Muscle of back (tissue), 13 donors: Measurements from ENCODE around the gene FOXM1. TPM values are rescaled to one million over a fixed set of nuclear protein-coding genes. Genes with fewer than 3 reads are reported as not detected.

ENCODE experiments used
- DNase-seq, 3 donors: peaks; one replicate each; pipeline versions ENCODE4 v3.0.0 to v3.0.0-alpha.2; 2013
- long read RNA-seq, 9 donors: transcript quantifications; one replicate each; lab custom pipeline, GENCODE V29; 2026
- polyA plus RNA-seq, 10 donors: library from polyadenylated mRNA; unstranded; fragments of 120-200 nt; gene quantifications; one replicate each; pipeline ENCODE4 v1.2.1, GENCODE V29; 2013; ENCODE audit not compliant: insufficient read length in 10 of 10

Gene FOXM1, protein sequence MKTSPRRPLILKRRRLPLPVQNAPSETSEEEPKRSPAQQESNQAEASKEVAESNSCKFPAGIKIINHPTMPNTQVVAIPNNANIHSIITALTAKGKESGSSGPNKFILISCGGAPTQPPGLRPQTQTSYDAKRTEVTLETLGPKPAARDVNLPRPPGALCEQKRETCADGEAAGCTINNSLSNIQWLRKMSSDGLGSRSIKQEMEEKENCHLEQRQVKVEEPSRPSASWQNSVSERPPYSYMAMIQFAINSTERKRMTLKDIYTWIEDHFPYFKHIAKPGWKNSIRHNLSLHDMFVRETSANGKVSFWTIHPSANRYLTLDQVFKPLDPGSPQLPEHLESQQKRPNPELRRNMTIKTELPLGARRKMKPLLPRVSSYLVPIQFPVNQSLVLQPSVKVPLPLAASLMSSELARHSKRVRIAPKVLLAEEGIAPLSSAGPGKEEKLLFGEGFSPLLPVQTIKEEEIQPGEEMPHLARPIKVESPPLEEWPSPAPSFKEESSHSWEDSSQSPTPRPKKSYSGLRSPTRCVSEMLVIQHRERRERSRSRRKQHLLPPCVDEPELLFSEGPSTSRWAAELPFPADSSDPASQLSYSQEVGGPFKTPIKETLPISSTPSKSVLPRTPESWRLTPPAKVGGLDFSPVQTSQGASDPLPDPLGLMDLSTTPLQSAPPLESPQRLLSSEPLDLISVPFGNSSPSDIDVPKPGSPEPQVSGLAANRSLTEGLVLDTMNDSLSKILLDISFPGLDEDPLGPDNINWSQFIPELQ
- polyA plus RNA-seq, result 10 to 100 TPM; 15.0 to 26.1 (median 19.5) TPM
- long read RNA-seq, donor 1, partial matches to known transcripts, result 0 of 3 reads
- long read RNA-seq, donor 1, other reads (novel, unspliced or antisense), result 0 of 3 reads
- long read RNA-seq, donor 2, partial matches to known transcripts, result 0 of 1 reads
- long read RNA-seq, donor 2, other reads (novel, unspliced or antisense), result 0 of 1 reads
- long read RNA-seq, donor 3, result 0 reads
- long read RNA-seq, donor 4, result 0 reads
- long read RNA-seq, donor 5, partial matches to known transcripts, result 6 of 8 reads
- long read RNA-seq, donor 5, other reads (novel, unspliced or antisense), result 0 of 8 reads
- long read RNA-seq, donor 6, partial matches to known transcripts, result 0 of 4 reads
- long read RNA-seq, donor 6, other reads (novel, unspliced or antisense), result 0 of 4 reads
- long read RNA-seq, donor 7, partial matches to known transcripts, result 0 of 11 reads
- long read RNA-seq, donor 7, other reads (novel, unspliced or antisense), result 11 of 11 reads
- long read RNA-seq, donor 8, partial matches to known transcripts, result 0 of 1 reads
- long read RNA-seq, donor 8, other reads (novel, unspliced or antisense), result 0 of 1 reads
- long read RNA-seq, donor 9, partial matches to known transcripts, result 0 of 1 reads
- long read RNA-seq, donor 9, other reads (novel, unspliced or antisense), result 0 of 1 reads

DNA sequence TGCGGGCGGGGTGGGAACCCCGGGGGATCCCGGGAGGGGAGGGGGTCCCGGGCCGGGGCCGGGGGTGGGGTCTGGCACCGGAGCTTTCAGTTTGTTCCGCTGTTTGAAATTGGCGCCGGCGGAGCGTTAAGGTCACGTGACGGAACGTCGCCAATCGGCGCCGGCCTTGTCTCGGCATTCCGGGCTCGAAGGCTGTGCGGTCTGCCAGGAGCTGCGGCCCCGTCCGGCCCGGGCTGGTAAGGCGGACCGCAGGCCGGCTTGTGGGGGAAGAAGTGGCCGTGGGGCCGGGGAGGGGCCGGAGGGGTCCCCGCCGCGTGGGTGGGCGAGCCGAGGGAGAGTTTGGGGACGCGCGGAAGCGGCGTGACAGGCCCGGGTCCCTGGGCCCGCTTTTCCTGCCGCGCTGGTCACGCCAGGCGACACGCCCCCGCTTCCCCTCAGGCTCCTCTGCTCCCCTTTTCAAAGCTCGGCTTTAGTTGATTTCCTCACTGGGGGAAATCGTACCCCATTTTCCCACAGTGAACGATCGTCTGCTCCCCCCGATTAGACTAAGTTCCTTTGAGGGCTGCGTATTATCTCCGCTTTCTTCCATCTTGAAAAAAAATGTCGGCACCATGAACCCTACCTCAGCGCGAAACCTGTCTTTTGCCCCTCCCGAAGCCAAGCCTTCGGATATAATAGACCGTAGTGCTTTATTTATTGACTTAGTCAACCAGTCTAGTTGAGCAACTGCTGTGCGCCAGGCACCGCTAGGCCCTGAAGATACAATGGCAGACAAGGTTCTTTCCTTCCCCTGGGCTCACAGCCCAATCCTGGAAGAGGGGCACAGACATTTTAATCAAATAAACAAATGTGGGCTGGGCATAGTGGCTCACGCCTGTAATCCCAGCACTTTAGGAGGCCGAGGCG, at the start of gene FOXM1, which contains the start of gene RHNO1:
Gene FOXM1, minus strand, starts transcription at position 128 of the 906 bp plus-strand sequence. CDS start 2,696 bp downstream, outside the sequence.
Gene RHNO1, plus strand, starts transcription at position 177 of the 906 bp plus-strand sequence. CDS start 8,144 bp downstream, outside the sequence.
- peak; percentile 89 to 97 (median 94) for DNase-seq

DNA sequence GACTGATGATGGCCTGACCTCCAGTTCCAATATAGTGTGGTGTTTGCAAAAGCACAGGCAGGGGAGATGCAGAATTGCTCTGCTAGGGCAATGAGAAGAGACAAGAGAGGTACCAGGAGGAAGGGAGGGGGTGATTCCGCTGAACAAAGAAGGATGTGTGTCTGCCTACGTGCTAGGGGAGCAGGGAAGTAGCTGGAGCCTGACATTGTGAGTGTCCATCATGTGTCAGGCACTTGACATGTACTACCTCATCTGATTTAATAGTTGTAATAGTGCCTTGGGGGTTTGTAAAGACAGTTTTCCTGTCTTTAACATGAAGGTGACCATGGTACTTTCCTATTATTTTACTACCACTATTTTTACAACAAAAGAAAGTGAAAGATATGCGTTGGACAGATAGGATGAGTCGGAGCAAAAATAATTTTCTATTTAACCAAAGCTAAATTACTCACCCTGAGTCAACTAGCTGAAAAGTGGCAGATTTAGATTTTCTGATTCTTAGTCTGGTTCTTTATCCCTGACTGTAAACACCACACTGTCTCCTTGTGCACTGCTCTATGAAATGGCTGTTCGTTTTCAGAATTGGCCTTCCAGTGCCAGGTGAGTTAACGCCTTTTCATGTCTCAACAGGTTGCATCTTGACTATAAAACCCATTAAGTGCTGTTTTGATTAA, 48.5 kb upstream of the FOXM1 start:
- DNase-seq, result no peak

DNA sequence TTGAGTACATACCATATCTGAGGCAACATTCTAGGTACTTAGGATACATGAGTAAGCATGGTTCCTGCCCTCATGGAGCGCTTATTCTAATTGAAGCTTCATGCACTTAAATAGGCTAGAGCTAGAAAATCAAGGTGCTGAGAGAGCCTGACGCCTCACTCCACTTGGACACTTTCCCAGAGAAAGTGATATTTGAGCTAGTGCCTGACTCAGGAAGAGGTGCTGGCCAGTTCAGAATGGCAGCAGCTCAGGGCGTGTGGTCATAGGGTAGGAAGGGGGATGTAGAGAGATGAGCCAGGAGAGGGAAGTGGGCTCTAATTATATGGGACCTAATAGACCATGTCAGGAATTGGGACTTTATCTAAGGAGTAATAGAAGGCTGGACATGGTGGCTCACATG, 47.0 kb upstream of the FOXM1 start:
- no peak for DNase-seq

DNA sequence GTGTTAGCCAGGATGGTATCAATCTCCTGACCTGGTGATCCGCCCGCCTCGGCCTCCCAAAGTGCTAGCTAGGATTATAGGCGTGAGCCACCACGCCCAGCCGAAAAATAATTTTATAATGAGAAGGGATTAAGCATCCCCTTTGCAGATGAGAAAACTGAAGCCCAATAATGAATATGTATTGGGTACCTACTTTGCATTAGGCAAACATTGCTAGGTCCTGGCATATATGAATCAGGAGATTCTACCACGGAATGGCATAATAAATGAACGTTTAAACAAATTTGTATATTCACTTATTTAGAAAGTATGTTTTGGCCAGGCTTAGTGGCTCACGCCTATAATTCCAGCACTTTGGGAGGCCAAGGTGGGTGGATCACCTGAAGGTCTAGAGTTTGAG, 46.1 kb upstream of the FOXM1 start:
- DNase-seq, result no peak

DNA sequence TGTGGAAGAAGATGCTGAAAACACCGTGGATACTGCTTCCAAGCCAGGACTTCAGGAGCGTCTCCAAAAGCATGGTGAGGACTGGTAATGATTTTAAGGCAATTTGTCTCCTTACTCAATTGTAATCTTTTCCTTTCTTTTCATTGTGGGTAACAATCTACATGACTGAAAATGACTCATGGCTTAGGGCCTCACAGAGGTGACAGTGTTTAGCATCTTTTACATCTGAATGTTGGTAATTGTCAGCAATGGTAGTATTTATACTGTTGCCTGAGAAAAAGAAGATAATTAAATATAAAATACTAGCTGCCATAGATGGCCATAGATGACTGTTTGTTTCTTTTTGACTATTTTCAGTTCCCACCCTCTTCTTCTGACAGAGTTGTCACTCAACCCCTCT, 45.4 kb upstream of the FOXM1 start:
- no peak for DNase-seq

DNA sequence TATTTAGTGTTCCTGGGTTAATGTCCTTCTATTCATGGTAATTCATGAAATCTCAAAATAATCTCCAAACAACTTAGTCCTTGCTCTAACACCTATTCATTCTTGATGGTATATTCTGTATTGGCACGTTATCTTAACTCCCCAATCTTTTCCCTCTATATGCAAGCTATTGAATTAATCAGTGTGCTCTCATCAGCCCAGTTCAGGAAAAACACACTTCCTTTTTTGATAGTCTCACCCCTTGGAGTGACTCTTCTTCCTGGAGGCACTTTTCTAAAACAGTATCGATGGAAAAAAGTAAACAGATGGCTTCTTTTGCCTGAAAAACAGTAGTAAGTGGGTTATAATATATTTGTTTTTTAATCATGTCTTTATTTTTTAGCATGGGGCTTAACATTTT, 42.3 kb upstream of the FOXM1 start:
- DNase-seq, result no peak

DNA sequence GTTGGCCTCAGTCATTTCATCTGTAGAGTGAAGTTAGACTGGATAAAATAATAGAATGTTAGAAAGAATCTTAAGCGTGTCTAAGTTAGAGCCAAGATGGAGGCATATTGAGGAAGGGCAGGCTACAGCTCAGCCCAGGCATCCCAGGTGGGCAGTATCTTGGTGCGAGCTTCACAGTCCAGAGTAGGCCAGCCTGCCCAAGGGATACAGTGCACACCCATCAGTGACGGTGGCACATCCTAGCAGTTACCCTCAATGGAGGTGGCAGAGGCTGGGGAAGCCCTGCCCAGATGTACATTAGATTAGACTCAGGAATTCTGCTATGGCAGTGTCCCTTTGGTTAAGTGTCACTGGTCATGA, 35.2 kb upstream of the FOXM1 start:
- DNase-seq, result no peak

DNA sequence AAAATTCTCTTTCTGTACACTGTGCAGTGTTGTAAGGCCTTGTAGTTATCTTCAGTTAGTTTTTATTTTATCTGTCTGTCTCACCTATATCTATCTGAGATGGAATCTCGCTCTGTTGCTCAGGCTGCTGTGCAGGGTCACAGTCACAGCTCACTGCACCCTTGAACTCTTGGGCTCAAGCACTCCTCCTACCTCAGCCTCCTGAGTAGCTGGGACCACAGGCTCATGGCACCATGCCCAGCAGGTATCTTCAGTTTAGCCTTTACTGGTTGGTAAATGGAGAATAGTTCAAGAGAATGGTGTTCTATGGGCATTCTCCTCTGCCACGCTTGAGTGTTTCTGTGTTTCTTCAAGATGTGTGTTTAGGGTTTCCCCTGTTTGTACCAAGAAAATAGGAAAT, 27.3 kb upstream of the FOXM1 start:
- no peak for DNase-seq

DNA sequence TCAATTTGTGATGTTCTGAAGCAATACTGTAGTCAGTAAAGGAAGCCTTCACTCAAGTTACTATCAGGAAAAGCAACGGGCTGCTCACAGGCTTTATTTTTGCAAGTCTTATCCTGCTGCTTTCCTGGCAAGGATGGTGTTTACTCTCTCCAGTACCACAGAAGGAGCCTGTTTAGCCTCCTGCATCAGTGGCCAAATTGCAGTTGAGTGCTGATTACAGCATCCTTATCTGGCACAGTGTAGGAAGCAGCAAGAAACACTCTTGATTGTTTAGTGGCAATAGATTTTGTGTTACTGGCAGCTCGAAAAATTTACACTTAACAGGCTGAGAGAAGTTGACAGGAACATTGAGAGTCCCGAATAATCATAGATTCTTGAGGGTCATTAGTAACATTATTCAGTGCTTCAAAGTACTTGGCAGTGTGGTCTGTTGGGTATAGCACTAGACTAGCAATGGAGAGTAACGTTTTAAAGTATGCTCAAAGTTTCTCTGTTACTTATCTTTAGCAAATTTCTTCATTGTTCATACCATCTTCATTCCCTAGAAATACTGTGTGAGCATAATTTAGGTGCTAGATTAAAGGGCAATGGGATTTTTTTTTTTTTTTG, 25.4 kb upstream of the FOXM1 start:
- DNase-seq, result no peak

DNA sequence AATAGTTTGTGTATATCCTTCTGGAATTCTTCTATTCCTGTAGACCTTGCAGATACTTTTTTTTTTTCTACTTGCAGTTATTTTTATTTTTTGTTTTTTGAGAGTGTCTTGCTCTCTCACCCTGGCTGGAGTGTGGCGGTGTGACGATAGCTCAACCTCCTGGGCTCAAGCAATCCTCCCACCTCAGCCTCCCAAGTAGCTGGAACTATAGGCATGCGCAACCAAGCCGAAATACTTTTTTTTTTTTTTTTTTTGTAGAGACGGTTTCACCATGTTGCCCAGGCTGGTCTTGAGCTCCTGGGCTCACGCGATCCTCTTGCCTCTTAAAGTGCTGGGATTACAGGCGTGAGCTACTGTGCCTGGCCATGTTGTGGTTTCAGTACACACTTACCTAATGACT, 23.7 kb upstream of the FOXM1 start:
- no peak for DNase-seq

DNA sequence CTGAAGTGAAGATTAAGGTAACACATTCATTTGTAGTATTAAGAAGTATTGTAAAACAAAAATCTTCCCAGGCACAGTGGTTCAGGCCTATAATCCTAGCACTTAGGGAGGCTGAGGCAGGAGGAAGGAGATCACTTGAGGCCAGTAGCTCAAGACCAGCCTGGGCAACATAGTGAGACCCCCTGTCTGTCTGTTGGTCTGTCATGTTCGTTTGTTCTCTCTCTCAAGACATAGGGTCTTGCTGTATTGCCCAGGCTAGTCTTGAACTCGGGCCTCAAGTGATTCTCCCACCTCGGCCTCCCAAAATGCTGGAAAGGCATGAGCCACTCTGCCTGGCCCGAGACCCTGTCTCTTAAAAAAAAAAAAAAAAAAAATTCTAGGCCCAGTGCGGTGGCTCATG, 20.4 kb upstream of the FOXM1 start:
- no peak for DNase-seq

DNA sequence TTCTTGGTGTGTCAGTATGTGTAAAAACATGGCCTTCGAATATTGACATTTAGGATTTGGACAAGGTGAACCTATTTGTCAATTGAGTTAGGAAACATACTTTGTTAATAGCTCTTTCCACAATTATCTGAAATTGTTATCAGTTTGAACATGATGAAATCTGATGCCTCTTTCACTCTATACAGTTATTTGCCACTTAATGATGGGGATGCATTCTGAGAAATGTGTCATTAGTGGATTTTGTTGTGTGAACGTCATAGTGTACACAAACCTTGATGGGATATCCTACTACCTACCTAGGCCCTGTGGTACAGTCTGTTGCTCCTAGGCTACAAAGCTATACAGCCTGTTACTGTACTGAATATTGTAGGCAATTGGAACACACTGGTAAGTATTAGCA, 18.5 kb upstream of the FOXM1 start:
- no peak for DNase-seq

DNA sequence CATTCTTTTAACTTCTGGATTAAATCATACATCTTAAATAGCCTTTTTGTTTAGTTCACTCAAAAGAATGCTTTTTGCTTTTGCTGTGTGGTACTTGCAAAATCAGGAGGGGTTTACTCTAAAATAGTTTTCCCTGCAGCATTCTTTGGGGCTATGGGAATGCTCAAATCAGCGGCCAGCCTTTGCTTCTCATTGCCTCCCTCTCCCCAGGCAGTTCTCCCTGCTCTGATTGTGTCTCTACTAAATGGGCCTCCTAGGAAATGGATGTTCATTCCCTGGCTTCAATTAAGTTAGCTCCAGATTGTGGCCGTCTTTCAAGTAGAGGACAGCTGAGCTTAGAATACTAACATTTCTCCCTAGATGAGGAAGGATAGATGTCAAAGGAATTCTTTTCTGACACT, 18.1 kb upstream of the FOXM1 start:
- no peak for DNase-seq

DNA sequence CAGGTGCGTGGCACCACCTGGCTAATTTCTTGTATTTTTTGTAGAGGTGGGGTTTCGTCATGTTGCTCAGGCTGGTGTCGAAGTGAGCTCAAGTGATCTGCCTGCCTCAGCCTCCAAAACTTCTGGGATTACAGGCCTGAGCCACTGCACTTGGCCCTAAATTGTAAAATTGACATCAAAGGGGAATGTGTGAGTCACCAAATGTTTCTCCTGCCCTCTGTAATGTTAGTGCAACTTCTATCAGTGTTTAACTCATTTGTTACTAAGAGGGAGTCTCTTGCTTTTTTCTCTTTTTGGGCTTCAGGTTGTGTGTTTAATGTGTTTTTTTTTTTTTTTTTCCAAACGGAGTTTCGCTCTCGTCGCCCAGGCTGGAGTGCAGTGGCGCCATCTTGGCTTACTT, 16.0 kb upstream of the FOXM1 start:
- peak in 2 of 3 donors; percentile 54 to 69 for DNase-seq

DNA sequence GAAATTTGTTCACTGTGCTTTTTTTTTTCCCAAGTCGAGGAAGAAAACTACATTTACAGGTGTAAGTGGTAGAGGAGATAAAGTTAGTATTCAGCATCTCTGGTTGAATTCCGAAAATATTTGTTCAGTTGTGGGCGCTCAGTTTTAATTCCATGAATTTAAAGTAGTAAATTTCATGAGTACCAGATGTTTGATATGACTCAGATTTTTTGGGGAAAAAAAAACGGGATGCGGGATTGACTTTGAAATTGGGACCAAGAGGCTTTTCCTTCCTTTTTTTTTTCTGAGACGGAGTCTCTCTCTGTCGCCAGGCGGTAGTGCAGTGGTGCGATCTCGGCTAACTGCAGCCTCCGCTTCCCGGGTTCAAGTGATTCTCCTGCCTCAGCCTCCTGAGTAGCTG, 15.3 kb upstream of the FOXM1 start:
- DNase-seq, result peak in 1 of 3 donors; percentile 34

DNA sequence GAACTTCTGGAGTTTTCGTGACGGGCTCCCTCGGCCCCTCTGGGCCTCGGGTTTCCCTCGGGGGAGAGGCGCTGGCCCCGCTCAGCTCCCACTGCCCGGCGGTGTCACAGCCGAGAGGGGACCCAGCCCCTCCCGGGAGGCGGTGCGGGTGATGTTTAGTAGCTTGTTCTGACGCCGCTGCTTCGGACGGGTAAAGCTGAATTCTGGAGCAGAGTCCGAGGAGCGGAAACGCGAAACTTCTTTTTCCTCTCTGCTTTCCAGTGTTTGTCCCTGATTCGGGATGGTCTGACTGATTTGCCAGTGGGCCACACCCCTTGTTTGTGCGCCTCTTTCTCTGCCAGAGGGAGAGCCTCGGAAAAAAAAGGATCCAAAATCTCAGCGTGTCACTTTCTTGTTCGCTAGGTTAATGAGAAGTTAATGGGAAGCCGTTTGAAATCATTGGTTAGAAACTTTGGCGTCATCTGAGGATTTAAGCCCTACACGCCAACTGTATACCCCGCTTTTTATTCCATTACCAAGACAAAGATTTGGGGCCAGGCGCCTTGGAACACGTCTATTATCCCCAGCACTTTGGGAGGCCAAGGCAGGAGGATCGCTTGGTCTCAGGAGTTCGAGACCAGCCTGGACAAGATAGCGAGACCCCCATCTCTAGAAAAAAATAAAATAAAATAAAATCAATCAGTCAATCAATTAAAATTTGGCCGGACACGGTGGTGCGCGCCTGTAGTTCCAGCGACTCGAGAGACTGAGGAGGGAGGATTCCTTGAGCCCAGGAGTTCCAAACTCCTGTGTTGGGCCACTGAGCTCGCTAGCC, 14.5 kb upstream of the FOXM1 start:
- DNase-seq, result peak; percentile 43 to 88 (median 71)

DNA sequence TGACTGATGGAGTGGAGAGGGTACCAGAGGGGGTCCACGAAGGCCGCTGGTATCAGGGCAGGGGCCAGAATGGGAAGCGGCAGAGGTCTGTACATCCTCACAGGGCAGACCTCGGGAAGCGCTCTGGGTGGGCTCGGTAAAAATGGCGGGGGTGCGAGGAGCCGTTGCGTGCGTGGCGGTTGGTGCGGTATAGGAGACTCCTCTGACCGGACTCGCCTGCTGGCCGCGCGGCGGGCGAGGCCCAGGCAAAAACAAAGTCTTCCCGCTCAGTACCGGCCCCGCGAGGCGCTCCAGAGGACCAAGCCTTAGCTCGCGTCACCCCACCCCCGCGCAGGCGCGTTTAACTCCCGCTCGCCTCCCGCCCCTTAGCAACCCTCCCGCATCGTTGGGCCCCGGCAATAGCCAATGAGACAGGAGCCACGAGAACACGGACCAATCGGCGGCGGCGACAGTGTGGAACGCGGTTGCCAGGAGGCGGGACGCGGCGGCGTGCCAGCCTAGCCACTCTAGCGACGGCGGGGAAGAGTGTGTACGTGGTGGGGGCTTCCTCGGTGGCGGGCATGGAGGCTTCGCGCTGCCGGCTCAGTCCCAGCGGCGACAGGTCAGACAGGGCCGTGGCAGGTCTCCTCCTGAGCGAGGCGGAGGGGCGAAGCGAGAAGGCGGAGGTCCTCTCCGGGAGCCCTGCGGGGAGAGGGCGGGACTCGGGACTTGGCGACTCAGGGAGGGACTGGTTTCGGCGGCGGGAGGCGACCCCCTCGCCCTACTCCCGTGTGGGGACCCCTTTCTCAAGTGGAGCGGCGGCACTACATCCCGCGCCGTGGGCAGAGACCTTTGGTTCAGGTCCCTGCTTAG, 13.6 kb upstream of the FOXM1 start, which contains the start of gene TULP3:
Gene TULP3, plus strand, starts transcription at position 504 of the 852 bp plus-strand sequence. Its CDS starts 57 bp downstream, at position 561.
- peak; percentile 98 to 99 (median 98) for DNase-seq
